GM19397 (cell line): ENCODE results near the gene SMAGP.
"Not testable (repeated sequence)": the region's sequence is repeated elsewhere in the genome, so short reads cannot be mapped to it uniquely, and the experiment has no call there.

Source experiments
- ATAC-seq: cut with Tn5 transposase; IDR thresholded peaks from one replicate; pipeline ENCODE4 v1.9.1; 2021; ENCODE audit warnings: mild to moderate bottlenecking, moderate library complexity; ENCODE audit not compliant: unreplicated experiment

SMAGP gene

GRCh38 chr12:51265024-51265423 lies 5.2 kb downstream of the SMAGP start:
- ATAC-seq, result no peak

- ATAC-seq, result no peak
Measured at GRCh38 chr12:51264297-51264696, 5.9 kb downstream of the SMAGP start.

DNA sequence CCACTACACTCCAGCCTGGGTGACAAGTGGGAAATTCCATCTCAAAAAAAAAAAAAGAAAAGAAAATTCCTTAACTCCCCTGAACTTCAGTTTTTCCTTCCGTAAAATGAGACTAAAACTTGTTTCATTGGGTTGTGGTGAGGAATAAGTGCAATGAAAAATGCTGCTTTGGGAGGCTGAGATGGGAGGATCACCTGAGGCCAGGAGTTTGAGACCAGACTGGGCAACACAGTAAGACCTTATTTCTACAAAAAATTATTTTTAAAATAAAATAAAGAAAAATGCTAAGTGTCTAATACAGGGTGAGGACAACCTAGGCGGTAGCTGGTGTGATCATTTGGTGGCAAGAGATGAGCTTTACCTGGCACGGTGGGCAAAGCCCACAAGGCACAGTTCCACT lies 6.9 kb downstream of the SMAGP start:
- no peak for ATAC-seq

DNA sequence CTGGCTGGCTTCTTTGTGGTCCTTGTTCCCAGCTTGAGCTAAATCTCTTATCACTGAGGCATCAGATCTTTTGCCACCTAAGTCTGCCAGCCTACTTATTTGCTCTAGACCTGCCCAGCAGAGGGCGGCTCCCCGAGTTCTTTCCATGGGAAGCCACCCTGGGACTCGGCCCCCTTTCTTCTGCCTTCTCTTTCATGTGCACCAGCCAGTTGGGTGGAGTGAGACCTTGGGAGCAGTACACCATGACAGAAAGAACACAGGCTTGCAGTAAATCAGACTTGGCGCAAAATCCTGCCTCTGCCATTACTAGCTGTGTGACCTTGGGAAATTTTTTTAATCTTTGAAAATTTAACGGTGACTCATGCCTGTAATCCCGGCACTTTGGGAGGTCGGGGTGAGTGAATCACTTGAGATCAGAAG lies 7.4 kb downstream of the SMAGP start:
- no peak for ATAC-seq

DNA sequence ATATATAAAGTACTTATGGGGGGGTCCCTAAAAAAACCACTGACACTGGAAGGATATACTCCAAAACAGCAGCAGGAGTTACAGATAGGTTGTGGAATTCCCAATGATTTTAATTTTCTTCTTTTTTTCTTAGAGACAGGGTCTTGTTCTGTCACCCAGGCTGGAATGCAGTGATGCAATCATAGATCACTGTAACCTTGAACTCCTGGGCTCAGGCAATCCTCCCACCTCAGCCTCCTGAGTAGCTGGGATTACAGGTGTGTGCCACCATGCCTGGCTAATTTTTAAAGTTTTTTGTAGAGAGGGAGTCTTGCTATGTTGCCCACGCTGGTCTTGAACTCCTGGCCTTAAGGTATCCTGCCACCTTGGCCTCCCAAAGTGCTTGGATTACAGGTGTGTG lies 10.6 kb downstream of the SMAGP start:
- not testable (repeated sequence) for ATAC-seq

DNA sequence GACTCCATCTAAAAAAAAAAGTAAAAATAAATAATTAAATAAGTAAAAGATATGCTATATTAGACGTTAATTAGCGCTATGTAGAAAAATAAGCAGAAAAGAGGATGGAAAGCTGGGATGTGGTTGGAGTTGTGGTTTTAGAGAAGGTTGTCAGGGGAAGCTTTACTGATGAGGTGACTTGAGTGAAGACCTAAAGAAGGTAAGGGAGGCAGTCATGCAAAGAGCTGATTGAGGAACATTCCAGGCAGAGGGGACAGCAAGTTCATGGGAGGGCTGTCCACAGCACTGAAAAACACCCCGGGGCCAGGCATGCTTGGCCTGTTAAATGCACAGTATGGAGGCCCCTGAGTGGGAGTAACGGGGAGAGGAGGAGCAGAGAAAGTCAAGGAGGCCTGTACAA lies 15.7 kb downstream of the SMAGP start:
- no peak for ATAC-seq

DNA sequence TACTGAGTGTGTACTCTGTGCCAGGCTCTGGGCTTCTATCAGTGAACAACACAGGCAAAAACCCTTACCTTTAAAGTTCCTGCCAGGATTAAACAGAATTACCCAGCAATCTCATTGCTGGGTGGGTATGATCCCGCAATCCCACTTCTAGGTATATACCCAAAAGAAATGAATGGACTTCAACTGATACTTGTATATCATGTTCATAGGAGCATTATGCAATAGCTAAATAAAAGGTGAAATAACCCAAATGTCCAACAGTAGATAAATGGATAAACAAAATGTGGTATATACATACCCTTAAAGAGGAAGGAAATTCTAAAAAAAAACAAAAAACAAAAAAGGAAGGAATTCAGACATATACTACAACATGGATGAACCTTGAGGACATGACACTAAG lies 16.9 kb downstream of the SMAGP start:
- ATAC-seq, result no peak

- ATAC-seq, result no peak
Measured at GRCh38 chr12:51247523-51248206, 22.6 kb downstream of the SMAGP start.

GRCh38 chr12:51246254-51246853 lies 23.9 kb downstream of the SMAGP start:
- ATAC-seq, result no peak

- no peak for ATAC-seq
Measured at GRCh38 chr12:51245476-51246253, 24.6 kb downstream of the SMAGP start.

GRCh38 chr12:51244269-51244668 lies 25.9 kb downstream of the SMAGP start:
- no peak for ATAC-seq

DNA sequence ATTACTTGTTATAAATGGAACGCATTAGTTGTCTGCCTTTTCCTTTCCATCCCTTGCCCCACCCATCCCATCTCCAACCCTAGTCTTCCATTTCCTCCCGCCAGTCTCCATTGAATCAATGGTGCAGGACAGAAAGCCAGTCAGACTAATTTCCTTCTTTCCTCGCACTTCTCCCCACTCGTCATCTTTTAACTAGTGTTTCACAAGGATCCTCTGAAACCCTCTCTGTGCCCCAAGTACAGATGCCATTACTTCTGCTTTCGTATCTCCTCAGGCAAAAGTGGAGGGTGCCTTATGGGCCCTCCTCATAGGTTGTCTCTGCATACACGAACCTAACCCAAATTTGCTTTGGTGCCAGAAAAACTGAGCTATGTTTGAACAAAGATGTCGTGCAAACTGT lies 27.3 kb downstream of the SMAGP start:
- ATAC-seq, result no peak

- ATAC-seq, result no peak
Measured at GRCh38 chr12:51242120-51242519, 28.1 kb downstream of the SMAGP start.

DNA sequence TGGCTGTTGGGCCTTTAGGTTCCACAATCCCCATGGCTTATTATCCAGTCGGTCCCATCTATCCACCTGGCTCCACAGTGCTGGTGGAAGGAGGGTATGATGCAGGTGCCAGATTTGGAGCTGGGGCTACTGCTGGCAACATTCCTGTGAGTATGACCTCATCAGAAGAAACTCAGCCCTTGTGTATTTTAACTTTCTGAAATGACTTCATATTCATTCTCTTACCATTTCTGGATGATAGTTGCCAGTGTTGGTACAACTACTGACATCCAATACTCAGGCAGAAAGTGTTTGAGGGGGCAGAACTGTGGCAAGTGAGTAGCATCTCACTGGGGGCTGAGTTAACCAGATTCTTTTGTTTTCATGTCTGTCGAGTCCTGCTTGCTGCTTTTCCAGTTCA lies 29.2 kb downstream of the SMAGP start:
- no peak for ATAC-seq

DNA sequence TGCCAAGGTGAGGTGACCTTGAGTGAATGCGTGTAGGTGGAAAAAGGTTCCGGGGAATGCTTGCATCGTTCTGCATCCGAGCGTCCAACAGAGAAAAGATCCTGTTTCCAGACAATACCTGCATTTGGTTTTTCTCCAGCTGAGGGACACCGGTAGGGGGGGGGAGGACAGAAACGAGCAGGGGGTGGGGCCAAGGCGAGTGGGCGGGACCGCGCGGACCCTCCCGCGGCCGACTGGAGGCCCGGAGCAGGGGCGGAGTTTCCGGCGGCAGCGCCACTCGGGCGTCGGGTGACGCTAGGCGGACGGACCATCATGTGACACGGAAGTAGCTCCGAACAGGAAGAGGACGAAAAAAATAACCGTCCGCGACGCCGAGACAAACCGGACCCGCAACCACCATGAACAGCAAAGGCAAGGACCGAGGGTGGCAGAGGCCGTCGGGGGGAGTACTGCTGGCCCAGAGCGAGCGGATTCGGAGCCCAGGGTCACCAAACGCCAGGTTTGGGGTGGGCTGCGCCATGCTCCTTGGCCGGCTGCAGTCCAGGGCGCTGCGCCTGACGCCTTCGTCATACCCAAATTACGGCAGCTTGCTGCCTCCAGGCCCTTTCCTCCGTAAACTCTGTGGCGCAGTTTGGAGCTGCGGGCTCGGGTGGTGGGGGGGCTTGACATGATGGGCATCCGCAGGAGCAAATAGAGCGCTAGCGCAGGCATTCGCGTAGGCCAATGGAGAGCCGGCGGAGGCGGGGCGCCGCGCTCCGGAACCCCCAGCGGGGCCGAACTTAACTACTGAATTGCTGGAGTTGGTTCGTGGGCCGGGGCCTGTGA lies 31.5 kb downstream of the SMAGP start, which contains the start of gene DAZAP2:
DAZAP2 (plus strand) TSS at position 317 of the 825 bp plus-strand sequence; CDS start at position 399, 82 bp downstream.
- peak; percentile 91 for ATAC-seq

DNA sequence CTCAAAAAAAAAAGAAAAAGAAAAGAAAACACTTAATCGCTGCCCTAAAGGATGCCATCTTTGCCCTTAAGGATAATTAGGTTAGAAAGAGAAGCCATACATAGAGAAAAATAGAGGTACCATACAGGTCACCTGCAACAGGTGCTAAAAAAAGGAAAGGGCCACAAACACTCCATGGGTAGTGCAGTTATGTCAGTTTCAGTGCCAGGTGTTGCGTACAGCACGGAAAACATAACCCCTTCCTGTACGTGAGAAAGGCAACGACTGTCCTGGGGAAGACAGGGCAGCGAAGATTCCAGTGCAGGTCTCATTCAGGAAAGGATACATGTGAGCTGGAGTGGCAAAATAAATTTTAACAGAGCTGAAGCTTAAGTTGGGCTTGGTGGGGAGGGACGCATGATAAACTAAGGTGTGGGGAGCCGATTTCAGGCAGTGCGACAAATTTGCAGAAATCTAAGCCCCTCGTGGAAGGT lies 32.1 kb downstream of the SMAGP start:
- no peak for ATAC-seq

DNA sequence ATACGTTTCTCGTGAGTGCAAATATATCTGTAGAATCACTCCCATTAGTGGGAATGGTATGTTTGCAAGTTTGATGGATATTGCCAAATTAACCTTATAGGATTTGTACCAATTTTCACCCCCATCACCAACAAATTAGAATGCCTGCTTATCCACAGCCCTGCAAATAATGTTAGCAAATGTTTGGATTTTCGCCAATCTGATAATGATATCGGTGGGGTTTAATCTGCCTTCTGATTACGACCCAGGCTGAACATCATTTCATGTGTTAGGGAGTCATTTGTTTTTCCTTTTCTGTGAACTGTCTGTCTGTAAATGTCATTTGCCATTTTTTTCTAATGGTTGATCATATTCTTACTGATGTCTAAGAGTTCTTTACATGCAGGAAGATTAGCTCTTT lies 35.7 kb downstream of the SMAGP start:
- no peak for ATAC-seq

DNA sequence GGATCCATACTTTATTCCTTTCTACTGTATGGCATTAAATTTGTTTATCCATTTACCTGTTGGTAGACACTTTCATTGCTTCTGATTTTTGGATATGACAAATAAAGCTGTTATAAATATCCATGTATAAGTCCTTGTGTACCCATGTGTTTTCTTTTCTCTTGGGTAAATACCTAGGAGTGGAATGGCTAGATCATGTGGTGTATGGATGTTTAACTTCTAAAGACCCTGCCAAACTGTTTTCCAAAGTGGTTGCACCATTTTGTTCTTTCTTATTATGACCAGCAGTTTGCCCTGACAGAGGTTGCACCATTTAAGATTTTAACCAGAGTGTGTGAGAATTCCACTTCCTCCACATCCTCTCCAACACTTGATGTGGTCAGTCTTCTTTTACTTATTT lies 37.6 kb downstream of the SMAGP start:
- no peak for ATAC-seq

DNA sequence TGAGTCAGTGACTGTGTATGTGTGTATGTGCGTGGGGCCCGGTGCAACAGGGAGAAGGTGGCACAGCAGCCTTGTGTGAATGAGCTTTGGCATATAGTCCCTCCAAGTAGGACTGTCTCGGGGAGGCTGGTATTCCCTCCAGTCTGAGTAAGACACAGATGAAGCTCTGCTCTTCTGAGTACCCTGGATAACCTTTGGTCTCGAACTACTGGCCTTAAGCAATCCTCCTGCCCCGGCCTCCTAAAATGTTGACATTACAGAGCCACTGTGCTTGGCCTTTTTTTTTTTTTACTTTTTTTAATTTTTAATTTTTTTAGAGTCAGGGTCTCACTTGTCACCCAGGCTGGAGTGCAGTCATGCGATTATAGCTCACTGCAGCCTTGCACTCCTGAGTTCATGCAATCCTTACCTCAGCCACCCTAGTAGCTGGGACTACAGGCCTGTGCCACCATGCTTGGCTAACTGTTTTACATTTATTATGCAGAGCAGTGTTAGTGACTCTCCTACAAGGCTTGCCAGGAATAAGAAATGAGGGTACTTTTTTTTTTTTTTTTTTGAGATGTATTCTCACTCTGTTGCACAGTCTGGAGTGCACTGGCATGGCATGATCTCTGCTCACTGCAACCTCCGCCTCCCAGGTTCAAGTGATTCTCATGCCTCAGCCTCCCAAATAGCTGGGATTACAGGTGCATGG lies 41.0 kb downstream of the SMAGP start:
- ATAC-seq, result no peak

DNA sequence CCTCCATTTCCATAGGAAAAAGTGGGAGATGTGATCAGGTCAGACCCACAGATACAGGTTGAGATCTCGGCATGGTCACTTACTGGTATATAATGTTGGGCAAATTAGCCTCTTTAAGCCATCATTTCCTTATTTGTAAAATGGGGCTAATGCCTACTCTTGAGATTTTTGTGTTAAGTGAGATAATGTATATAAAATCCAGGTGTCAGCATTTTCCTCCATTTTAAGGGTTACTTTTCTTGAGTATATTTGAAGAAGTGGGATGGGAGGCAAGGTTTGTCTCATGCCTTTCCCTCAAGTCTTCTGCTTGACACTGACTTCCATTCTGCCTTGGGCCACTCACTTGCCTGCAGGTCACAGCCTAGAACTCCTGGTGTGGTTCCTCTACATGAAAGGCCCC lies 42.3 kb downstream of the SMAGP start:
- ATAC-seq, result no peak
